Neural crest cell (in vitro differentiated cells): ENCODE data around the gene PRKG1. TPM values are rescaled to one million over a fixed set of nuclear protein-coding genes. Genes with fewer than 3 reads are reported as not detected.
"Not testable (repeated sequence)": the region's sequence is repeated elsewhere in the genome, so short reads cannot be mapped to it uniquely, and the experiment has no call there.

Source experiments
- DNase-seq: peaks from one replicate; pipeline ENCODE4 v3.0.0; 2021; ENCODE audit warnings: low read depth, mixed read lengths, low spot score
- H3K27ac Mint-ChIP-seq: one replicate; pipeline ENCODE4 v1.8.0; 2021; ENCODE audit warnings: mild to moderate bottlenecking, mixed read lengths; ENCODE audit not compliant: unreplicated experiment
- H3K27me3 Mint-ChIP-seq: 2 replicates; pipeline ENCODE4 v1.8.0; 2021; ENCODE audit warnings: low read depth, mild to moderate bottlenecking, mixed read lengths
- H3K36me3 Mint-ChIP-seq: 2 replicates; pipeline ENCODE4 v1.8.0; 2021; ENCODE audit warnings: low read depth, mild to moderate bottlenecking, mixed read lengths
- H3K4me1 Mint-ChIP-seq: 2 replicates; pipeline ENCODE4 v1.8.0; 2021; ENCODE audit warnings: mixed read lengths
- H3K4me3 Mint-ChIP-seq: one replicate; pipeline ENCODE4 v1.8.0; 2021; ENCODE audit warnings: mild to moderate bottlenecking, mixed read lengths
- H3K9me3 Mint-ChIP-seq: 2 replicates; pipeline ENCODE4 v1.8.0; 2021; ENCODE audit warnings: mixed read lengths
- total RNA-seq: library from RNA; stranded (reverse); gene quantifications from 2 replicates; pipeline ENCODE4 v1.2.1, GENCODE V29; 2021
- TF ChIP-seq, protein P1 (sequence below): fragments of 200-600 bp; sonication (generic); conservative IDR thresholded peaks from 2 replicates; pipeline ENCODE4 v1.5.0; 2021; ENCODE audit warnings: antibody characterized with exemption, mild to moderate bottlenecking

PRKG1 gene
- total RNA-seq, 1 donor from 2014 or later: 4.4 TPM

DNA sequence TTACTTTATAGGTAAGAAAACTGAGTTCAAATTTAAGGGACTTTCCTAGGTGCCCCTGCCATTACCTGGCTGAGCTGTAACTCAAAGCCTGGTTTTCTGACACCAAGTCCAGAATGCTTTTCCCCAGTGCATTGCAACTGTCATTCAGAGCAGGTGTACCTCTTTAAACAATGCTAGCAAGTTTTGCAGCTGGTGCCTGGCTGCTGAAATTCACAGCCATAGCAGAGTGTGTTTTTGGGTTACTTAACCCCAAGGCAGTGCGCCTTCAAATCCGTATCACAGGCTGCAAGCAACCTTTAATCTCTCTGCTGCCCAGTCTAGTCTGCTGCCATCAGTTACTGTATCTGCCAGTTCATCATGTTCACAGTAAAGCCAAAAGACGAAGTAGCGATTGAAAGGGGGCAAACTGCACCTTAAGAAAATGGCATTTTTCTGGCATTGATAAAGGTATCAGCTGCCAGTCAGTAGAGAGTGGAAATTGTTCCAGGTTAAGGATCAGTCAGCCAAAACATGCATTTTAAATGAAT is 359.7 kb downstream of the PRKG1 start:
- TF ChIP-seq, protein P1, sequence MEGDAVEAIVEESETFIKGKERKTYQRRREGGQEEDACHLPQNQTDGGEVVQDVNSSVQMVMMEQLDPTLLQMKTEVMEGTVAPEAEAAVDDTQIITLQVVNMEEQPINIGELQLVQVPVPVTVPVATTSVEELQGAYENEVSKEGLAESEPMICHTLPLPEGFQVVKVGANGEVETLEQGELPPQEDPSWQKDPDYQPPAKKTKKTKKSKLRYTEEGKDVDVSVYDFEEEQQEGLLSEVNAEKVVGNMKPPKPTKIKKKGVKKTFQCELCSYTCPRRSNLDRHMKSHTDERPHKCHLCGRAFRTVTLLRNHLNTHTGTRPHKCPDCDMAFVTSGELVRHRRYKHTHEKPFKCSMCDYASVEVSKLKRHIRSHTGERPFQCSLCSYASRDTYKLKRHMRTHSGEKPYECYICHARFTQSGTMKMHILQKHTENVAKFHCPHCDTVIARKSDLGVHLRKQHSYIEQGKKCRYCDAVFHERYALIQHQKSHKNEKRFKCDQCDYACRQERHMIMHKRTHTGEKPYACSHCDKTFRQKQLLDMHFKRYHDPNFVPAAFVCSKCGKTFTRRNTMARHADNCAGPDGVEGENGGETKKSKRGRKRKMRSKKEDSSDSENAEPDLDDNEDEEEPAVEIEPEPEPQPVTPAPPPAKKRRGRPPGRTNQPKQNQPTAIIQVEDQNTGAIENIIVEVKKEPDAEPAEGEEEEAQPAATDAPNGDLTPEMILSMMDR: no peak
- Mint-ChIP-seq H3K27me3 (no peaks in the 10 kb centered on the region), H3K36me3 (no peaks in the 10 kb centered on the region), H3K4me1 (no peaks in the 10 kb centered on the region), H3K27ac (no peak overlapping the region), H3K4me3 (no peak overlapping the region), H3K9me3 (no peaks in the 10 kb centered on the region)
- no peak for DNase-seq

DNA sequence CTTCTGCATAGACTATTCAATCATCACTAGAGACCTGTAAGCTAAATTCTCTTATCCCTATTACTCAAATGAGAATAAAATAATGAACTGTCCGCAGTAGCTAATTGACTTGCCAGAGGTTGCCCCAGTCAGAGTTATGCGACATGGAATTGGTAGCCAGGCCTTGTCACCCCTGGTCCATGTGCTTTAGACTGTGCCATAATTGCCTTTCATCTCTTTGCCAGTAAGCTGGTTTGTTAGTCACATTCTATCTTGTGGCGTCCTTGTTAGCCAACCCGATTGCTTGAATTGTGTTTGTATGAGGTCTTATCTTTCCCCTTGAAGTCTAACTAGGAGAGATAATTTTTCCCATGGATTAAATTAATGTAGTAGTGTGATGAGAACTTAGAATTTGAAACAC is 362.5 kb downstream of the PRKG1 start:
- TF ChIP-seq, protein P1: no peak
- Mint-ChIP-seq H3K4me3 (no peak overlapping the region), H3K9me3 (no peaks in the 10 kb centered on the region), H3K27me3 (no peaks in the 10 kb centered on the region), H3K4me1 (no peaks in the 10 kb centered on the region), H3K27ac (no peak overlapping the region), H3K36me3 (no peaks in the 10 kb centered on the region)
- DNase-seq: no peak

DNA sequence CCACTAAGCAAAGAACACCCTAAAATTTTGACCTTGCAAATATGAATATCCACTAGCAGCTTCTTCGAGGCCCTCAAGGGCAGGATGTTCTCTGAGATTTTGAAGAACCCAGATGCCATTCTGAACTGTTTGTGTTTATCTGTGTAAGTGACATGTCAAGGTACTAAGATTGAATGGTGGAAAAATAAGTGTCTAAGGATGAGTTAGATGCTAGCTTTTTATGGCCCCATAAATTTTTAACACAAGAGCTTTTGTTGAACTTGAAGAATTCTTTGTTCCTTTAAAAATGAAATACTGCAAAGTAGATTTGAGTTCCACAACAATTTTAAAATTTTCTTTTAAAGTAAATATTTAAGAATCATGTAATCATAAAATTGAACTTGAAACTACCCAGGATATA is 365.4 kb downstream of the PRKG1 start:
- Mint-ChIP-seq H3K4me1 (no peaks in the 10 kb centered on the region), H3K36me3 (no peaks in the 10 kb centered on the region), H3K27me3 (no peaks in the 10 kb centered on the region), H3K9me3 (no peaks in the 10 kb centered on the region), H3K4me3 (no peak overlapping the region), H3K27ac (no peak overlapping the region)
- TF ChIP-seq, protein P1: no peak
- no peak for DNase-seq

DNA sequence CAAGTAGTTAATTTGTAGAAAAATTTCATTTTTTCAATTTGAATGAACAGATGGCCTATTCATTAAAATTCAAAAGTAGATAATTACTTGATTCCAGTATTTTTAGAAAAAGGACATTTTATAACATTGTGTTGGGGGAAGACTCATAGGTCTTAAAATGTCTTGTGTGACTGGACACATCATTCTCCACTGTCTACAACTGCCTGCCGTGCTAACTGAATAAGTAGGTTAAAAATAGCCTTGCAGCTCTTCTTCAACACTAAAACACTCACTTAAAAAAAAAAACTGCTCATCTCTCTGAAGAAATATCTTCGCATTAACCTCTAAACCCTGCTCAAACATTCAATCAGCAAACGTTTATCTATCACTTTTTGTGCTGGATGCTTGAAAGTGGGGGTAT is 371.3 kb downstream of the PRKG1 start:
- DNase-seq: no peak
- Mint-ChIP-seq H3K4me1 (no peaks in the 10 kb centered on the region), H3K9me3 (no peaks in the 10 kb centered on the region), H3K27ac (no peak overlapping the region), H3K4me3 (no peak overlapping the region), H3K27me3 (no peaks in the 10 kb centered on the region), H3K36me3 (no peaks in the 10 kb centered on the region)
- TF ChIP-seq, protein P1: no peak

DNA sequence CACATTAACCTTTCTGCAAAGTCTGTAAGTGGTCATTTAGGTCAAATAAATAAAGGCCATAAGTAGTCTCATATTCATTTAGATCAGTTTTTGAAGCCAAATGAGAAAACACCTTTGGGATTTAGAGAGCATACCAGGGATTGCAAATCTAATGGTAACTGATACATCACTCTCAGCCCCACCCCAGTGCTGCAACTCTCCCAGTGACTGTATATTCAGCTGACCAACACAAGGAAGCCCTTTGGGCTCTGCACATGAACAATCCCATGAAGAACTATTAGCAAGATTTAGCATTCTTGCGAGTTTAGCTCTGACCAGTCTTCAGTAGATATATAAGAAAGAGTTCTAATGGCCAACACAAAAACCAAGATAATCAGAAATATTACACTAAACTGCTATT is 372.8 kb downstream of the PRKG1 start:
- Mint-ChIP-seq H3K4me1 (no peaks in the 10 kb centered on the region), H3K27ac (no peak overlapping the region), H3K4me3 (no peak overlapping the region), H3K9me3 (no peaks in the 10 kb centered on the region), H3K36me3 (no peaks in the 10 kb centered on the region), H3K27me3 (no peaks in the 10 kb centered on the region)
- no peak for DNase-seq
- TF ChIP-seq, protein P1: no peak

DNA sequence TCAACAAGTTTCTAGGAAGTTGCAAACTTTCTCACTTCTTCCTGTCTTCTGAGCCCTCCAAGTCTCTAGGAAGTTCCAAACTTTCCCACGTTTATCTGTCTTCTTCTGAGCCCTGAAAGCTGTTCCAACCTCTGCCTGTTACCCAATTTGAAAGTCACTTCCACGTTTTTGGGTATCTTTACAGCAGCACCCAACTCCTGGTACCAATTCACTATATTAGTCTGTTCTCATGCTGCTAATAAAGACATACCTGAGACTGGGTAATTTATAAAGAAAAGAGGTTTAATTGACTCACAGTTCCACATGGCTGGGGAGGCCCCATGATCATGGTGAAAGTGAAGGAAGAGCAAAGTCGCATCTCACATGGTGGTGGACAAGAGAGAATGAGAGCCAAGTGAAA is 381.5 kb downstream of the PRKG1 start:
- not testable (repeated sequence) for H3K27ac Mint-ChIP-seq, H3K4me3 Mint-ChIP-seq, H3K4me1 Mint-ChIP-seq, H3K27me3 Mint-ChIP-seq, DNase-seq, H3K36me3 Mint-ChIP-seq, H3K9me3 Mint-ChIP-seq
